ENCODE data around the gene HERC2.
"Not testable (repeated sequence)": the region's sequence is repeated elsewhere in the genome, so short reads cannot be mapped to it uniquely, and the experiment has no call there.

Gene HERC2

DNA sequence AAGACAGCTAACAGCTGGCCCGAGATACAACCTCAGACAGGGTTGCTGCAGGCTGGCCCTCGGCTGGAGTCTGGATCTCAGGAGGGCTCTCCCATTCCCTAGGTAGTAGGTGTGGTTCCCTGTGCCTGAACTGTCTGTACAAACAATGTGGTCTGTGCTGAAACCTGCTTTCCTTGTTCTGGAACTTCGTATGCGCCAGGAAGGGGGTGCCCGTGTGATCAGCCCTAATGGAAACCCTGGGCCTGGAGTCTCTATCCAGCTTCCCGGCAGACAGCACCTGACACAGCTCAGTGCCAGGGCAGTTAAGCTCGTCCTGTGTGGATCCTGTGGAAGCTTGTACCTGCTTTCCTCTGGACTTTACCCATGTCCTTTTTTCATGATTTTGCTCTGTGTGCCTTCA is 99.4 kb downstream of the HERC2 start:
- DNase-seq: not testable (repeated sequence)

- DNase-seq: not testable (repeated sequence)
Measured at GRCh38 chr15:28221696-28222095, 100.3 kb downstream of the HERC2 start.

DNA sequence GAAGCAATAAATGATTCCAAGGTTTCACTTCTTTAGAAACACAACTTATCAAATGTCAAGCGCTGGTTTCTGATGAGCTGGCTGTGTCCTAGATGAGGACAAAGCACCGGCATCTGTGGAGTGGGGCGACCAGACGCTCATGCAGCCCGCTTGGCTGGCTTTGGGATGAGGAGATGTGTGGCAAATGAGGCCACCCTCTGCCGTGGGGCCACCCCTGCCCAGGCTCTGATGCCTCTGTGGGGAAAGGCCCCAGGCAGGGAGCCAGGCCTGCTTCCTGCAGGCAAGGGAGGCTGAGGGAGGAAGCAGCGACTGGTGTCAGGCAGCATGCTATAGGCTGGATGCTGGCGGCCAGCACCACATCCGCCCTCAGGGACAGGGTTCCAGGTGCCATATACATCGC is 102.9 kb downstream of the HERC2 start:
- DNase-seq: no peak

- DNase-seq: not testable (repeated sequence)
Measured at GRCh38 chr15:28216946-28217546, 104.9 kb downstream of the HERC2 start.

- not testable (repeated sequence) for DNase-seq
Measured at GRCh38 chr15:28215521-28215920, 106.5 kb downstream of the HERC2 start.

GRCh38 chr15:28214006-28214790 is 107.8 kb downstream of the HERC2 start:
- not testable (repeated sequence) for DNase-seq

GRCh38 chr15:28213393-28213792 is 108.6 kb downstream of the HERC2 start:
- DNase-seq: not testable (repeated sequence)

GRCh38 chr15:28208583-28208982 is 113.4 kb downstream of the HERC2 start:
- peak; percentile 16 for DNase-seq

GRCh38 chr15:28205640-28206039 is 116.3 kb downstream of the HERC2 start:
- not testable (repeated sequence) for DNase-seq

DNA sequence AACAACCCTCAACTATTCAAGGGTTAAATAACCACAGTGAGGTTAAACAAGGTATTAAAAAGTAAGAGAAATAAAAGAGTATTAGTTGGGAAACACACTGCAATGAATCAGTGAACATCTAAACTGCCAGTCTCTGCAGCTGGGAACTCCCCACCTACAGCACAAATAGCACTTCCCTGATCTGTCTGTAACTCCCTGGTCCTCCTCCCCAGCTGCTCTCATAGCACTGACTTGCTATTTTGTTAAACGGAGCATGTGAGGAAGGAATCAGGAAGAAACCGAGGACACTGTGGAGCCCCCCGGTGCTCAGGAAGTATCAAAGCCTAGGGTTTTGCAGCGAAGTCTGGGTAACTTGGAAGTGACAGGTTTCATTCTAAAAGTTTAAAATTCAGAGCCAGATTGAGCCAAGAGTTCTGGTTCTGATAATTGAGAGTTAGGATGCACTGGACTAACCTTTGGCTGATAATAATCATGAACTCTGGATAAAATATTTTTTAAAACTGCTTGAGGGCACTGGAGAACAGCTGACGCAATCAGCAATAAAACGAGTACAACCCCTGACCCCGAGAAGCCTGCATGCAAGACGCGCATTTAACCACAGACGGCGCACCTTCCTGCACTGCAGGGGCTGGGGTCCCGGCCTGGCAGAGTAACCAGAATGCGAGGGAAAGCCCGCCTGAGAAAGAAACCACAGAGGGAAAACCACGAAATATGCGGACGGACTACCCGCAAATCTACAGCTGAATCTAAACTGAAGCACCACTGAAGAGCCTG is 118.7 kb downstream of the HERC2 start:
- not testable (repeated sequence) for DNase-seq

GRCh38 chr15:28202124-28202523 is 119.9 kb downstream of the HERC2 start:
- DNase-seq: not testable (repeated sequence)

GRCh38 chr15:28198215-28198614 is 123.8 kb downstream of the HERC2 start:
- not testable (repeated sequence) for DNase-seq

GRCh38 chr15:28197694-28198093 is 124.3 kb downstream of the HERC2 start:
- DNase-seq: not testable (repeated sequence)

DNA sequence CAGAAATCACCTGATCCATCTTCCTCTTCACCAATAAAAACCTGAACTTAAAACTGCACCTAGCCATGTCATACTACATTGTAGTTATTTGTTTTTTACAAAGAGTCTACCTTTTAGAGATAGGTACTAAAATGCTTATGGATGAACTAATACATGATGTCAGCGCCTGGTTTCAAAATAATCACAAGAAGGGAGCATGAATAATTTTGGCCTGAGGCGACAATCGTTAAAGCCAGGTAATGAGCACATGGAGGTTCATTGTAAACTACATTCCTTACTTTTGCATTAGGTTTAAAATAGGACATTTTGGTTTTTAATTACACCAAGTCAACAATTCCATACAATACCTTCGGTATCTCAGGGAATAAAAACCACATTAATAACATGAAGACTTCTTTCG is 125.4 kb downstream of the HERC2 start:
- DNase-seq: not testable (repeated sequence)

- DNase-seq: no peak
Measured at GRCh38 chr15:28192772-28193171, 129.2 kb downstream of the HERC2 start.

- peak; percentile 83 for DNase-seq
Measured at GRCh38 chr15:28191832-28192231, 130.1 kb downstream of the HERC2 start.

DNA sequence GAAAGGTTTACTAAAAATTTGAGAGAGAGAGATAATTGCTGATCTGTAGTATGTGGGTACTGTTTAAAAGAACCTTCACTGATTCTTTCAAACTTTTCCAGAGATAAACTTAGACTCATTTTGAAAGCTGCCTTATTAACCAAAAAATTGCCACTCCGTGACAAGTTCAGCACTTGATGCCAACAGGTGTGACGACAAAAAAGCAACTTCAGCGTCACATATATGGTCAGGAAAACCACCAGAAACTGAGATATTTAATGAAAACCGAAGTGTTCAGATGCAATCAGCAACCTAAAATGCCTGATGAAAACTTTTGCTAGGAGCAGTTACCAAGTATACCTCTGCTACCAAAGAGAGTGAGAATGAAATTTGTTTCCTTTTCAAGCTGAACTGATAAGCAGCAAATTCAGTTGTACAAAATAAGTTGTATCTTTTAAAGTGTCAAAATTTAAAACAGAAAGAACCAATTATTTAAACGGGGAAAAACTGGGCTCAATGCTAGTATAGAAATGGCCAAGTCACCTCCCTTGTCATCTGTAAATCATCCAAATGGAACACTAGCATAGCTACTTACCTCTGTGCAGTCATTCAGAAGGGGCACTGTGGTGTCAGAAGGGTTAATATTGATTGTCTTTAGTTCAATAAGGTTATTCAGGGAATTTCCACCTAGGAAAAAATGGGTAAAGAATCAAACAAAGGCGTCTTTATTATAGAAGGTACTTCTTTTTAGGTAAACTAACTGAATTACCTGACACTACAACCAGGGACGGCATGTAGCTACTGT is 131.4 kb downstream of the HERC2 start:
- DNase-seq: no peak

DNA sequence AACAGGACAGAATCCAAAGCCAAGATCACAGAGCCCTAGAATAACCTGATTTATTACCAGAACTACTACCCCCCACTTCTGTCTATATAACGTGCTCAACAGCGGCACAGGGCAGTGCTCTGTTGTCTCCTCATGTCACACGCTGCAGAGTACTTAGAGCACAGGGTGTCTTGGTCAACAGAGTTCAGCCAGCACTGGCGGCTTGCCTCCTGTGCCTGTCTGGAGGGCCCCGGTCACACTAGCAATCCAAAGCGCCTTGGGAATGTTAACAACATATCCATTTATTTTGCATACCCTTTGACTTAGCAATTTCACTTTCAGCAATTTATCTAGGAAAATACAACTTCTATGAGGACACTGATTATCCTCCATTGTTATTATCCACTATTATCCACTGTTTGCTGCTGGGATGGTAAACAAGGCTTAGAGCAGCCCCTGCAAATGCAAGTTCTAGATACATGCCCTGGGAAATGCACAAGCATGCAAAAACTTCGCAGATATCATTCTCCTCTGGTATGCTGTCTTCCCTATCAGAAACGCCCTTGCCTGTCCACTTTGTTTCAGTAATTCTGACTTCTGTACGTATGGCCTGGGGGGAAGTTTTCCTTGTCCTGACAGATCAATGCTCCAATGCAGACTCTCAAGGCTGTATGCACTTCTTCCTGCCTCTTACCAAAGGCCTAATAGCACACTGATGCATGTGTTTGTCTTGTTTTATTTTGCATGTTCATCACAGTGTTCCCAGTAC is 136.7 kb downstream of the HERC2 start:
- DNase-seq: no peak

GRCh38 chr15:28184166-28184565 is 137.8 kb downstream of the HERC2 start:
- no peak for DNase-seq

DNA sequence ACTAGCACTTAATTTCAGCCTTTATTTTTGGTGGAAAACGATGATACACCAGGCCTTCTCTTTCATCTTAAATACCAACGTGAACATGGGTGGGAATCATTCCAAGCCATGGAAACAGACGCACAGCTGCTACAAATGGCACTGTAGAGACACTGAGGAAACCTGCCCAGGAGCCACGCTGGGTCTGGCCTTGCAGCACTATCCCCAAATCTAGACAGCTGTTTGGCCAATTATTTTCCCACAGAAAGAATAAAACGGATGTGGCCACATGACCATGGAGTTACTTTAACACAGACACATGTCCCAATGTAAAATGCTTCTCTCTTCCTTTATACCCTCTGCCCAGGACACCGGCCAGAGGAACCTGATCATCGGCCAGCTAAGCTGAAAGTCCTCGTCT is 139.2 kb downstream of the HERC2 start:
- DNase-seq: no peak

DNA sequence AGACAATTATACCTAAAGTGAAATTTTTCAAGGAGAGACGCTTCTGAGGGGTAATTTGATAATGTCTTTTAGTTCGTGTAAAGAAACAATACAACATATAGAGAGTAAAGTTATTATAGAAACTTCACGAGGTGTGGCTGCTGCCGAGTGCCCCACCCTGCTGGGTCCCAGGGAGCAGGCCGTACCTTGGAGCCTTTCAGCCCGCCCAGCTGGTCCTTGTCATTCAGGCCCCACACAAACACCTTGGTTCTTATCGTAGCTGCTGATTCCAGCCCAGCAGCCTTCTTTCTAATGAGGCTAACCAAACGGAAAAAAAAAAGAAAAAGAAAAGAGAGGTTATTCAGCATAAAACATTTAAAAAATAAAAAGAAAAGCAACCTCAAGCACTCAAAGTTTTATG is 139.8 kb downstream of the HERC2 start:
- no peak for DNase-seq

- no peak for DNase-seq
Measured at GRCh38 chr15:28181366-28181765, 140.6 kb downstream of the HERC2 start.

Measured in right hindlimb (tissue), 1 donor.